NCI-H2081 treated with DMSO at 0.1 percent for 48 hours (cell line): ENCODE measurements around the gene SLC35E3.

Source experiments
- DNase-seq: peaks from one replicate; lab custom pipeline; 2025; lab: John Stamatoyannopoulos, UW

The SLC35E3 gene

GRCh38 chr12:68745904-68746571, at the start of gene SLC35E3:
Gene SLC35E3, plus strand, starts transcription at chr12:68746176. Its CDS starts 202 bp downstream, at chr12:68746378.
- DNase-seq, result peak; percentile 55

GRCh38 chr12:68699486-68699885, 46.5 kb upstream of the SLC35E3 start:
- no peak for DNase-seq

- no peak for DNase-seq
These were observed 18.2 kb upstream of the SLC35E3 start for GRCh38 chr12:68727776-68728175.

DNA sequence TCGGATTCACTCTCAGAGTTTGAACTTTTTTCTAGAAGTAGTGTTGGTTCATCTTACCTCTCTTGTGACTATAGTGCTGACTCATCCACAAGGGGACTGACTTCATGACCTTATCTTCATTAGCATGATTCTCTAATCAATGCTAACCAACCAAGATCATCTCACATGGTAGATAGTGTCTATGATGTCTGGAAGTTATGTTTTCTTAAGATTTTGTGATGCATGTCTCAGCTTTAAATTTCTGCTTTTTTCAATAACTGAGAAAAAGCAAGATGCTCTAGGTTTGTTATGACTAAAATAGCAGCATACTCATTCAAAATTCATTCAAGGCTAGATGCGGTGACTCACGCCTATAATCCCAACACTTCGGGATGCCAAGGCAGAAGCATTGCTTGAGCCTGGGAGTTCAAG, 12.3 kb upstream of the SLC35E3 start:
- no peak for DNase-seq

DNA sequence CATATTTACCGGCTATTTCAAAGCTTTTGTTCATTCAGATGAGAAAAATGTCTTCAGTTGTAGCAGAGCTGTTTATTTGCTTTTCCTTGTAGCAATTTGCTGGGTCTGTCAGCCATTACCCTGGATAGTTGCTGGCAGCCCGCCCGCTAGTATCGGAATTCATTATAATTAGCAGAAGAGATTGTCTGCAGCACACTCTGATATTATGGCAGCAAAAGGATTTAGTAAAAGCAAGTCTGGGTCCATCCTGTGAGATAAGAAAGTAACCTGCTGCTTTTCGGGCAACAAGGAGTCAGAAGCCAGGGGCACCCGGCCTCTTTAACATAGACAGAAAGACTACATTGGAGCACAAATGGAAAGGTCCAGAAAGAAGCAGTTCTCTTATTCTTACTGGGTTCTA, 6.1 kb upstream of the SLC35E3 start:
- DNase-seq, result no peak

DNA sequence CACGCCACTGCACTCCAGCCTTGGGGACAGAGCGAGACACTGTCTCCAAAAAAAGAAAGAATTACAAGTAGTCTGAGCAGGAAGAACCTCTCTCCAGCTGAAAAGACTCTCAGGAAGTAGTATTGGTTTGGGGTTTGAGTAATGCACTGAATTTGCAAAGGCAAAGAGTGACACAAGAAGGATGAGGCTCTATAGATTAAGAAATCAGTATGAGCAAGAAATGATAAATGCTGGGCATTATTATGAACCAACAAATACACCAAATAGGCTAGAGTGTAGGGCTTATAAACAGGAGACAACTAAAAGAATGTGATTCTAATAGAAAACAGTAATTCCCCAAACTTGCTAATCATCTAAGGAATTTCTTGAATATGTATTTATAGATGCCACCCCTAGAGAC, 2.6 kb upstream of the SLC35E3 start:
- DNase-seq, result no peak

GRCh38 chr12:68745376-68745903, 536 bp upstream of the SLC35E3 start:
- no peak for DNase-seq

- DNase-seq, result no peak
These were observed 700 bp downstream of the SLC35E3 start for GRCh38 chr12:68746572-68747180.

GRCh38 chr12:68749443-68749842, 3.5 kb downstream of the SLC35E3 start:
- DNase-seq, result no peak

DNA sequence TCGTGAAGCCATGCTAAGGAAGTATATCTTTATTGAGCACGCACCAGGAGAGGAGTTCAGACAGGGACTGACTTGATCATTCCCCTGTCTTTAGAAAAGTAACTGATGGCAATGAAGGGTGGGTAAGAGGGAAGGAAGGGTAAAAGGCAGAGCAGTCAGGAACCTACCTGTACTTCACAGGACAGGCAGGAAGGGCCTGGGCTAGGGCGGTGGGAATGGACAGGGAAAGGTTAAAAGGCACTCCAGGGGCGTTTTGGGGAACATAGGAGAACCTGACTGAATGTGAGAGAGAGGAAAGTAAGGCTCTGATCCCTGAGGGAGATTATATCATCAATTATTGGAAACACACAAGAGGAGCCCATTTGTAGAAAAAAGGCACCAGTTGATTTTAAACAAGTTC, 3.9 kb downstream of the SLC35E3 start:
- DNase-seq, result no peak

DNA sequence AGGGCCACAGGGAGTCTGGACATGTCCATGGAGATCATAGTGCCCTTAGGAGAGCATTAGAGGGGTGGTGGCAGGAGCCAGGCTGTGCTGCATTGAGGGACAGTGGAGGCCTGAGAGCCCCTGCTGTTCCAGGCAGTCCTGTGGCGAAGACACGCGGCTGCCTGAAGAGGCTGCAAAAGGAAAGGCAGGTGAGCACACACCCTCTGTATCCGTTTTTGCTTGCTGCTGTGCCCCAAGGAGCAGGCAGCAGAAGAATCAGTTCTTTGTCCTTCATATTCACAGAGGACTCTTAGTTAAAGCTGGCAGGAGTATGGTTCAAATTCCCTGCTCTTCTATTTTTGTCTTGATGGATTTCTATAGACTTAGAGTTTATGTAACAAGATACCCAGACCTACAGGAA, 4.5 kb downstream of the SLC35E3 start:
- no peak for DNase-seq

- DNase-seq, result no peak
These were observed 9.7 kb downstream of the SLC35E3 start for GRCh38 chr12:68755536-68756243.

GRCh38 chr12:68759852-68760251, 13.9 kb downstream of the SLC35E3 start:
- DNase-seq, result no peak

DNA sequence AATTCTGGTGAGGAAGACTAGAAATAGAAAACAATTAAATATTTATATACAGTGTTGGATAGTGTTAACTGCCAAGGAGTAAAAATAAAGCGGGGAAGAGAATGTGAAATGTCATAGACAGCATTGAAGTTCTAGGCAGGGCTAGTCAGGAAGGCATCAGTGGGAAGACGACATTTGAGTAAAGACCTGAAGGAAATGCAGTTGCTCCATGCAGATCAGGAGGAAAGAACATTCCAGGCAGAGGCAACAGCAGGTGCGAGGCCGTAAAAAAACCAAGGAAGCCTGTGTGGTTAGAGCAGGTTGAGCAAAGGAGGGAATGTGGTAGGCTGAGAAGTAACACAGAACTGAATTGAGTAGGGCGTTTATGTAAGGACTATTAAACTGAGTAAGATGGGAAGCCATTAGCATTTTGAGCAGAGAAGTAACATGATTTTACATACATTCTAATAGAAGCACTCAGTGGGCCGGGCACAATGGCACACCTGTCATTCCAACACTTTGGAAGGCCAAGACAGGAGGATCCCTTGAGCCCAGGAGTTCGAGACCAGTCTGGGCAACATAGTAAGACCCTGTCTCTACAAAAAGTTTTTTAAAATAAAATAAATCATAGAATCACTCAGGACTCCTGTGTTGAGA, 14.9 kb downstream of the SLC35E3 start:
- no peak for DNase-seq

- DNase-seq, result no peak
These were observed 15.5 kb downstream of the SLC35E3 start for GRCh38 chr12:68761442-68761812.

GRCh38 chr12:68761901-68762630, 16.1 kb downstream of the SLC35E3 start:
- no peak for DNase-seq

DNA sequence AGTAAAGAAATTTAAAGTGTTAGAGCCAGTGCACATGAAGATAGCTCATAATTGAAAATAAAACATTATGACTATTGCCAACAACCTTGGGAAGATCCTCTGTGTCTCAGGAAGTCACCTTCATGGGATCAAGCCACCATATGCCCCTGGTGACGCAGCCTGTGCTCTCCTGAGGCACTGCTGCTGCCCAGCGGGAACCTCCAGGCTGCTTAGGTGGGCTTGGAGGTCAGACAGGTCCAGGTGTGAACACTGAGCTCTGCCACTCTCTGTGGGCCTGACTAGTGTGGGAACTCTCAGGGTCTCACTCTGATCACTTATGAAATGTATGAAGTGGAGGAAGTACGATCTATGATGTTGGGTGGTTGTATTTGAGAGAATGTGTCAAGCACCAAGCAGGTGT, 16.7 kb downstream of the SLC35E3 start:
- no peak for DNase-seq

DNA sequence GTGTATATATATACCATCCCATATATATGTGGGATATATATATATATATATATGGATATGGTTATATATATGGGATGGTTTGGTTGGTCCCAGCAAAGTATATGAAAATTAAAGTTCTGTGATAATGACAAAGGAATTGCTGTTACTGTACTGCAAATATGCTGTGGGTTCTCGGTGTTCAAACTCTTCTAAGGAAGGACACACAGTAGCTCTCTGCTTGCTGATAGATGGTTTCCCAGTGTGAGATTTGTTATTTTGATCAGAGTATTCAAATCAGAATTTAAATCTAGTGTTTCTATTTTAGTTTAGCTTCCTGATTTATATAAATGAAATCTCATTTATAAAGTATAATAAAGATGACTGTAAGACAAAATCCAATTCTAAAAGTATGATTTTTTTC, 19.7 kb downstream of the SLC35E3 start:
- DNase-seq, result no peak

- DNase-seq, result no peak
These were observed 20.7 kb downstream of the SLC35E3 start for GRCh38 chr12:68766646-68767045.

GRCh38 chr12:68767191-68767590, 21.2 kb downstream of the SLC35E3 start:
- no peak for DNase-seq

GRCh38 chr12:68768431-68768939, 22.5 kb downstream of the SLC35E3 start:
- no peak for DNase-seq

DNA sequence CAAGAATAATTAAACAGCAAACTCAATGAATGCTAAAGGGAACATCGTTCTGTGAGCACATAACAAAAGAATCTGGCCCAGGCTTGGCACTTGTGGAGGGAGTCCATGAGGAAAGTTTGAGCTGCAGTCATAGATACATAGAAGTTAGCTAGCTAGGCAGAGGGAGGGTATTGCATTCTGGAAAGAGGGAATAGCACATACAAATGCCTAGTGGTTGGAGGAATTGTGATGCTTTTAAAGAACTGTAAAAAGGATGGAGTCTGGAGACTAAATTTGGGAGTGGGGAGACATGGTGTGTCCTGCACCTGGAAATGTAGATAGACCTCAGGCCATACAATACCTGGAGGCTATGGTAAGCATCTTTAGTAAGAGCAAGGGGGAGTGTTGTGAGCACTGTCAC, 24.0 kb downstream of the SLC35E3 start:
- no peak for DNase-seq
